Spleen (tissue), 7 donors: Measurements from ENCODE around the gene ZBP1.

ENCODE experiments used
- CTCF ChIP-seq, 11 experiments: fragments of 200-600 bp in 7 of 11; fragments of 450-650 bp in 4 of 11; sonication (generic) in 4 of 11; IDR thresholded peaks in 8 of 11; conservative IDR thresholded peaks in 3 of 11; 1 replicate in 7 of 11; 2 replicates in 4 of 11; pipeline versions ENCODE4 v1.4.0 to v1.8.0; 2016 to 2021; ENCODE audit warnings: antibody characterized with exemption in 11 of 11, inconsistent platforms in 4 of 11, mild to moderate bottlenecking in 1 of 11
- POLR2A ChIP-seq, 3 donors: fragments of 450-650 bp; IDR thresholded peaks; one replicate each; pipeline ENCODE4 v1.5.1; 2017; ENCODE audit warnings: antibody characterized with exemption in 3 of 3, mild to moderate bottlenecking in 1 of 3
- donor health status: DM: no; HTN: no; CAD: no; lungs with moderate emphysema.
- donor health status: DM: no; HTN: no; CAD: no.
- donor health status: DM: no; HTN: no; CAD: no.

- no peak for TF ChIP-seq POLR2A (IDR thresholded peaks at IDR 0.05)
- no peak for TF ChIP-seq CTCF (IDR thresholded peaks at IDR 0.05 in 8 of 11, conservative IDR thresholded peaks at IDR 0.05 in 3 of 11)
These were observed 9.8 kb downstream of the ZBP1 start for GRCh38 chr20:57610261-57610952.
